ENCODE results near the gene WSCD2.

DNA sequence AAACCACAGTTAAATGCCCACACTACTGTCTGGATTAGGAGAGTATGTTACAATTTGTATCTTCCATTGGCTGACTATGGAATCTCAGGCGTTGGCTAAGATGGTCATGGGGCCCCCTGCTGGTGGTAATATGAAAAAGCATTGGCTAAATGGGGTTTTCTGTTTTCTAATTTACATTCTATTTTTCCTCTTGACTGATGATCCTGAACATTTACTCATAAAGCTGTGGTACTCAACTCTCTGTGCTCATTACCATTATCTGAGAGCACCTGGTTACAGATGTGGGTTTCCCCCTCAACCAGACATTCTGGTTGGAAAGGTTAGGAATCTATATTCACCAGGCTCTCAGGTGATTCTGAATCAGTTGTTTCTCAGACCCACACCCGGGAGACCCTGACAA lies 64.8 kb downstream of the WSCD2 start:
- TF ChIP-seq, protein P1, sequence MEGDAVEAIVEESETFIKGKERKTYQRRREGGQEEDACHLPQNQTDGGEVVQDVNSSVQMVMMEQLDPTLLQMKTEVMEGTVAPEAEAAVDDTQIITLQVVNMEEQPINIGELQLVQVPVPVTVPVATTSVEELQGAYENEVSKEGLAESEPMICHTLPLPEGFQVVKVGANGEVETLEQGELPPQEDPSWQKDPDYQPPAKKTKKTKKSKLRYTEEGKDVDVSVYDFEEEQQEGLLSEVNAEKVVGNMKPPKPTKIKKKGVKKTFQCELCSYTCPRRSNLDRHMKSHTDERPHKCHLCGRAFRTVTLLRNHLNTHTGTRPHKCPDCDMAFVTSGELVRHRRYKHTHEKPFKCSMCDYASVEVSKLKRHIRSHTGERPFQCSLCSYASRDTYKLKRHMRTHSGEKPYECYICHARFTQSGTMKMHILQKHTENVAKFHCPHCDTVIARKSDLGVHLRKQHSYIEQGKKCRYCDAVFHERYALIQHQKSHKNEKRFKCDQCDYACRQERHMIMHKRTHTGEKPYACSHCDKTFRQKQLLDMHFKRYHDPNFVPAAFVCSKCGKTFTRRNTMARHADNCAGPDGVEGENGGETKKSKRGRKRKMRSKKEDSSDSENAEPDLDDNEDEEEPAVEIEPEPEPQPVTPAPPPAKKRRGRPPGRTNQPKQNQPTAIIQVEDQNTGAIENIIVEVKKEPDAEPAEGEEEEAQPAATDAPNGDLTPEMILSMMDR (IDR thresholded peaks at IDR 0.05): no peak
- TF ChIP-seq EP300 (IDR thresholded peaks at IDR 0.05) (no peak), POLR2A (IDR thresholded peaks at IDR 0.05) (no peak)

Measured in ovary (tissue), 3 donors.